H1 (cell line): ENCODE measurements around the gene UBR7. TPM values are rescaled to one million over a fixed set of nuclear protein-coding genes. Genes with fewer than 3 reads are reported as not detected.

Experiments used
- CTCF ChIA-PET: fragments of 300-600 bp; sonication (Branson Sonifier 250); formaldehyde crosslinking; loops from one replicate; lab custom pipeline; 2021; ENCODE audit not compliant: partially characterized antibody; lab: Charles Lee
- POLR2A ChIA-PET: fragments of 300-600 bp; sonication (Branson Sonifier 250); formaldehyde crosslinking; loops from one replicate; lab custom pipeline; 2021; ENCODE audit warnings: inconsistent platforms; ENCODE audit not compliant: partially characterized antibody; lab: Charles Lee
- DNase-seq, 2 experiments: peaks; one replicate each; pipeline versions ENCODE4 v3.0.0 to v3.0.0-alpha.2; 2010 to 2022; ENCODE audit warnings: low spot score in 2 of 2, low read depth in 1 of 2, mixed read lengths in 1 of 2
- FAIRE-seq: peaks from 2 replicates; lab custom pipeline; 2011; peaks lifted over from hg19 to GRCh38; lab: Jason Lieb, UNC
- H2AFZ ChIP-seq: 2 replicates; pipeline ENCODE4 v1.8.1; 2012; ENCODE audit warnings: low read length, inconsistent platforms
- H2AK5ac ChIP-seq: 2 replicates; pipeline ENCODE4 v1.6.1; 2013; ENCODE audit warnings: low read depth, low read length
- H2BK120ac ChIP-seq: replicated peaks from 2 replicates; pipeline ENCODE3; 2013; ENCODE audit warnings: low read depth, low read length, inconsistent platforms
- H2BK12ac ChIP-seq: 2 replicates; pipeline ENCODE4 v1.6.1; 2013; ENCODE audit warnings: low read depth, low read length
- H2BK15ac ChIP-seq: 2 replicates; pipeline ENCODE4 v1.6.1; 2013; ENCODE audit warnings: low read length
- H2BK20ac ChIP-seq: 2 replicates; pipeline ENCODE4 v1.6.1; 2013; ENCODE audit warnings: low read length
- H2BK5ac ChIP-seq: 2 replicates; pipeline ENCODE4 v1.6.1; 2013; ENCODE audit warnings: low read depth, low read length
- H3K14ac ChIP-seq: 2 replicates; pipeline ENCODE4 v1.6.1; 2013; ENCODE audit warnings: inconsistent platforms; ENCODE audit not compliant: insufficient read length
- H3K18ac ChIP-seq: 2 replicates; pipeline ENCODE4 v1.6.1; 2013; ENCODE audit warnings: low read length; ENCODE audit errors: extremely low read depth
- H3K23ac ChIP-seq: 2 replicates; pipeline ENCODE4 v1.6.1; 2013; ENCODE audit warnings: inconsistent platforms; ENCODE audit not compliant: insufficient read length
- H3K23me2 ChIP-seq: 2 replicates; pipeline ENCODE4 v1.6.1; 2013; ENCODE audit warnings: low read depth, low read length
- H3K27ac ChIP-seq: 2 replicates; pipeline ENCODE4 v1.6.1; 2011; ENCODE audit warnings: low read depth, low read length, inconsistent platforms
- H3K27me3 ChIP-seq, 4 experiments: replicated peaks in 1 of 4; 1 replicate in 1 of 4; 2 replicates in 3 of 4; pipeline versions ENCODE4 v1.6.1 to v1.8.1; 2011 to 2013; ENCODE audit warnings: low read length in 3 of 4, mild to moderate bottlenecking in 3 of 4, inconsistent platforms in 2 of 4, mixed read lengths in 2 of 4, moderate library complexity in 1 of 4; ENCODE audit not compliant: control insufficient read depth in 3 of 4, insufficient read depth in 3 of 4; ENCODE audit errors: extremely low read depth in 1 of 4
- H3K36me3 ChIP-seq, 4 experiments: 2 replicates each; pipeline versions ENCODE4 v1.6.1 to v1.8.1; 2011 to 2013; ENCODE audit warnings: mild to moderate bottlenecking in 4 of 4, low read length in 3 of 4, moderate library complexity in 2 of 4, control low read depth in 1 of 4, inconsistent platforms in 1 of 4; ENCODE audit not compliant: insufficient read depth in 4 of 4, control insufficient read depth in 2 of 4
- H3K4ac ChIP-seq: replicated peaks from 2 replicates; pipeline ENCODE3; 2013; ENCODE audit warnings: low read length, low read depth, mixed read lengths, inconsistent platforms; ENCODE audit not compliant: insufficient read length
- H3K4me1 ChIP-seq, 4 experiments: replicated peaks in 1 of 4; 1 replicate in 1 of 4; 2 replicates in 3 of 4; pipeline versions ENCODE4 v1.6.1 to v1.8.1; 2011 to 2013; ENCODE audit warnings: low read length in 3 of 4, inconsistent platforms in 2 of 4, mixed read lengths in 1 of 4; ENCODE audit not compliant: insufficient read depth in 4 of 4, control insufficient read depth in 3 of 4
- H3K4me2 ChIP-seq, 2 experiments: 2 replicates each; pipeline versions ENCODE4 v1.6.1 to v1.8.1; 2011 to 2013; ENCODE audit warnings: low read depth in 2 of 2, low read length in 2 of 2, control low read depth in 1 of 2, inconsistent platforms in 1 of 2, mild to moderate bottlenecking in 1 of 2; ENCODE audit not compliant: insufficient read depth in 1 of 2
- H3K4me3 ChIP-seq, 4 experiments: fragments of 200-600, 300-600 bp in 1 of 4; sonication (generic), shearing (Covaris generic), sonication (Bioruptor Twin) in 1 of 4; 2 replicates each; pipeline versions ENCODE4 v1.5.1 to v1.8.1; 2011 to 2016; ENCODE audit warnings: low read length in 4 of 4, low read depth in 3 of 4, control low read depth in 2 of 4, inconsistent platforms in 2 of 4, mild to moderate bottlenecking in 2 of 4, mixed read lengths in 1 of 4, moderate library complexity in 1 of 4; ENCODE audit not compliant: insufficient read depth in 2 of 4; ENCODE audit errors: extremely low read depth in 1 of 4
- H3K56ac ChIP-seq: replicated peaks from 2 replicates; pipeline ENCODE3; 2013; ENCODE audit warnings: low read depth, mild to moderate bottlenecking, mixed read lengths, low read length, inconsistent platforms; ENCODE audit not compliant: insufficient read length
- H3K79me1 ChIP-seq: 2 replicates; pipeline ENCODE4 v1.6.1; 2013; ENCODE audit warnings: low read depth, low read length, control low read depth
- H3K79me2 ChIP-seq, 2 experiments: 2 replicates each; pipeline versions ENCODE4 v1.6.1 to v1.8.1; 2012 to 2013; ENCODE audit warnings: low read length in 2 of 2, mild to moderate bottlenecking in 2 of 2, inconsistent platforms in 1 of 2; ENCODE audit not compliant: insufficient read depth in 2 of 2, control insufficient read depth in 1 of 2
- H3K9ac ChIP-seq, 4 experiments: replicated peaks in 1 of 4; 1 replicate in 1 of 4; 2 replicates in 3 of 4; pipeline versions ENCODE4 v1.6.1 to v1.8.1; 2011 to 2013; ENCODE audit warnings: low read depth in 3 of 4, low read length in 3 of 4, control low read depth in 2 of 4, mild to moderate bottlenecking in 2 of 4, moderate library complexity in 2 of 4, inconsistent platforms in 1 of 4; ENCODE audit errors: extremely low read depth in 1 of 4
- H3K9me3 ChIP-seq, 2 experiments: 2 replicates each; pipeline versions ENCODE4 v1.6.1 to v1.8.1; 2012 to 2013; ENCODE audit warnings: mild to moderate bottlenecking in 2 of 2, moderate library complexity in 2 of 2, control low read depth in 1 of 2, inconsistent platforms in 1 of 2, low read depth in 1 of 2, low read length in 1 of 2, mixed read lengths in 1 of 2; ENCODE audit not compliant: insufficient read depth in 2 of 2
- H4K20me1 ChIP-seq, 2 experiments: replicated peaks in 1 of 2; 2 replicates each; pipeline versions ENCODE3 to v1.8.1; 2011 to 2013; ENCODE audit warnings: inconsistent platforms in 2 of 2, low read length in 2 of 2, mild to moderate bottlenecking in 1 of 2; ENCODE audit not compliant: insufficient read depth in 2 of 2, control insufficient read depth in 1 of 2
- H4K5ac ChIP-seq: 2 replicates; pipeline ENCODE4 v1.6.1; 2013; ENCODE audit warnings: low read length, low read depth, mixed read lengths, inconsistent platforms; ENCODE audit not compliant: insufficient read length
- H4K8ac ChIP-seq: 2 replicates; pipeline ENCODE4 v1.8.0; 2013; ENCODE audit warnings: mild to moderate bottlenecking, moderate library complexity, low read length, inconsistent platforms; ENCODE audit not compliant: insufficient read depth; ENCODE audit errors: extremely low read depth
- H4K91ac ChIP-seq: replicated peaks from 2 replicates; pipeline ENCODE3; 2013; ENCODE audit warnings: low read length, mixed read lengths, inconsistent platforms; ENCODE audit not compliant: insufficient read length
- ATF2 ChIP-seq: IDR thresholded peaks from 2 replicates; pipeline ENCODE4 v1.6.1; 2012; ENCODE audit warnings: low read length, inconsistent platforms
- CEBPB ChIP-seq: IDR thresholded peaks from 2 replicates; pipeline ENCODE4 v1.6.1; 2012; ENCODE audit warnings: low read depth, low read length
- CREB1 ChIP-seq: IDR thresholded peaks from 2 replicates; pipeline ENCODE4 v1.6.1; 2012; ENCODE audit warnings: inconsistent platforms
- CTBP2 ChIP-seq: IDR thresholded peaks from 2 replicates; pipeline ENCODE4 v1.7.0; 2011; ENCODE audit warnings: borderline replicate concordance, mild to moderate bottlenecking, moderate library complexity, mixed read lengths, low read length; ENCODE audit not compliant: insufficient read depth, insufficient read length
- E2F6 ChIP-seq: IDR thresholded peaks from 2 replicates; pipeline ENCODE4 v1.6.1; 2012; ENCODE audit warnings: inconsistent platforms
- FOSL1 ChIP-seq: IDR thresholded peaks from 2 replicates; pipeline ENCODE4 v1.6.1; 2011; ENCODE audit warnings: mild to moderate bottlenecking, low read depth, low read length, moderate library complexity; ENCODE audit not compliant: insufficient read depth
- KDM4A ChIP-seq: IDR thresholded peaks from one replicate; pipeline ENCODE4 v1.7.1; 2012; ENCODE audit warnings: low read depth, mild to moderate bottlenecking, moderate library complexity, low read length, inconsistent platforms; ENCODE audit not compliant: severe bottlenecking
- PHF8 ChIP-seq: fragments of 200-600 bp; sonication (generic); conservative IDR thresholded peaks from 2 replicates; pipeline ENCODE4 v1.7.1; 2012; ENCODE audit warnings: low read depth, mild to moderate bottlenecking, inconsistent platforms, low read length, moderate library complexity
- RNF2 ChIP-seq: fragments of 200-900, 300-1000 bp; sonication (generic); IDR thresholded peaks from 2 replicates; pipeline ENCODE4 v1.7.1; 2016; ENCODE audit warnings: borderline replicate concordance, low read depth, mild to moderate bottlenecking, antibody characterized with exemption, low read length; ENCODE audit not compliant: poor library complexity, severe bottlenecking; ENCODE audit errors: missing control alignments
- SP4 ChIP-seq: IDR thresholded peaks from 2 replicates; pipeline ENCODE4 v1.6.1; 2012; ENCODE audit warnings: low read length, inconsistent platforms
- SUZ12 ChIP-seq: fragments of 200-600 bp; sonication (generic); IDR thresholded peaks from 2 replicates; pipeline ENCODE4 v1.6.1; 2012; ENCODE audit warnings: mild to moderate bottlenecking, inconsistent platforms, low read length, moderate library complexity, mixed read lengths
- TAF1 ChIP-seq: IDR thresholded peaks from 2 replicates; pipeline ENCODE4 v1.6.1; 2011; ENCODE audit warnings: mild to moderate bottlenecking, low read depth, low read length
- WGBS, 2 experiments: shearing (Covaris generic) in 1 of 2; methylation state at CpG; one replicate each; pipeline versions ENCODE4 v1.1.6 to v1.1.7; 2013 to 2015; ENCODE audit warnings: low lambda C conversion rate in 2 of 2, mixed read lengths in 2 of 2, inconsistent platforms in 1 of 2, low coverage in 1 of 2, missing lambda C conversion rate in 1 of 2; ENCODE audit not compliant: insufficient replicate concordance in 2 of 2, insufficient coverage in 1 of 2, insufficient read length in 1 of 2; ENCODE audit errors: extremely low coverage in 1 of 2, missing lambda C conversion rate in 1 of 2; 5-methylcytosine and 5-hydroxymethylcytosine counted together
- polyA plus RNA-seq, 7 experiments: library from polyadenylated mRNA; depleted of rRNA in 3 of 7; stranded (reverse) in 5 of 7; unstranded in 2 of 7; fragments of >200 nt in 5 of 7; fragments of 200-250 nt in 2 of 7; gene quantifications; 1 replicate in 5 of 7; 2 replicates in 1 of 7; 4 replicates in 1 of 7; pipeline versions ENCODE4 v1.2.1 to v1.2.3, GENCODE V29; 2011 to 2013; ENCODE audit warnings: missing spikeins in 2 of 7, mixed read lengths in 2 of 7
- total RNA-seq: library from RNA; stranded (reverse); fragmentation: NEBNext Ultra II Directional; extraction: Animal tissue kit (Norgen Biotek cat#: 25700); gene quantifications from 2 replicates; pipeline ENCODE4 v1.2.1, GENCODE V29; 2021

The UBR7 gene
- total and polyA plus RNA-seq, 2 of the 8 experiments (the other 6 are each of a cell fraction or from before 2014, with no cell fraction given), result 20.1 to 28.4 TPM

- ChIA-PET POLR2A (interaction anchor here (0.6 kb wide), 1 partner anchor 29 kb away, joined by 5 read pairs; no protein-coding TSS in a partner anchor), CTCF (interaction anchor here (1.1 to 2.7 kb wide), 2 partner anchors 295 to 301 kb away, joined by 4 to 12 read pairs; no protein-coding TSS in a partner anchor)
- Histone ChIP-seq H3K4me2 (no peak overlapping the region), H2BK20ac (no peak overlapping the region), H3K9ac (no peak overlapping the region), H3K14ac (no peak overlapping the region), H3K56ac (no peak overlapping the region), H3K9me3 (no peaks in the 10 kb centered on the region), H4K8ac (no peak overlapping the region), H3K36me3 (peaks cover 2 to 31% (median 17%) of the 10 kb centered on the region in 4 experiments; a peak in 7 of 8 replicates), H3K4me1 (no peaks in the 10 kb centered on the region), H3K23ac (no peak overlapping the region), H3K79me1 (no peaks in the 10 kb centered on the region), H3K18ac (no peak overlapping the region), H3K27me3 (no peaks in the 10 kb centered on the region), H4K91ac (no peak overlapping the region), H2BK5ac (no peak overlapping the region), H2AK5ac (no peak overlapping the region), H2BK12ac (no peak overlapping the region), H3K4me3 (no peak overlapping the region), H4K5ac (no peak overlapping the region), H2AFZ (no peak overlapping the region), H2BK120ac (no peak overlapping the region), H3K23me2 (no peaks in the 10 kb centered on the region), H2BK15ac (no peak overlapping the region), H3K27ac (no peak overlapping the region), H4K20me1 (no peaks in the 10 kb centered on the region), H3K4ac (no peak overlapping the region), H3K79me2 (no peaks in the 10 kb centered on the region)
- no peak for FAIRE-seq
- no peak for DNase-seq
- 94% methylated on average over 3 of the region's 3 CpGs; no CpG with 5 or more reads in 1 of the 2 experiments for WGBS, 2 experiments
- no peak for TF ChIP-seq TAF1
- no peak for TF ChIP-seq CTBP2
- TF ChIP-seq SUZ12, result no peak
- no peak for TF ChIP-seq RNF2
- no peak for TF ChIP-seq CEBPB
- TF ChIP-seq KDM4A, result no peak
- TF ChIP-seq SP4, result no peak
- no peak for TF ChIP-seq FOSL1
- no peak for TF ChIP-seq PHF8
- no peak for TF ChIP-seq CREB1
- TF ChIP-seq E2F6, result no peak
- TF ChIP-seq ATF2, result no peak
Measured at GRCh38 chr14:93240678-93241000, 33.6 kb downstream of the UBR7 start.
